BJ (cell line): ENCODE measurements around the gene NLGN1. TPM values are rescaled to one million over a fixed set of nuclear protein-coding genes. Genes with fewer than 3 reads are reported as not detected.

ENCODE experiments used
- CTCF ChIA-PET: fragments of 350-600 bp; formaldehyde crosslinking; extraction: SDS; loops from one replicate; lab custom pipeline; 2021; ENCODE audit warnings: antibody characterized with exemption, inconsistent platforms; lab: Yijun Ruan, JAX
- POLR2A ChIA-PET: fragments of 300-600 bp; sonication (Branson Sonifier 250); formaldehyde crosslinking; extraction: SDS; loops from one replicate; lab custom pipeline; 2021; ENCODE audit warnings: antibody characterized with exemption; lab: Charles Lee
- DNase-seq: peaks from one replicate; pipeline ENCODE4 v3.0.0-alpha.2; 2011; ENCODE audit warnings: low read depth
- H3K27me3 ChIP-seq: 2 replicates; pipeline ENCODE4 v1.6.0; 2011; ENCODE audit warnings: low read length; ENCODE audit not compliant: control insufficient read depth, insufficient read depth
- H3K36me3 ChIP-seq: 2 replicates; pipeline ENCODE4 v1.5.1; 2011; ENCODE audit warnings: low read length; ENCODE audit not compliant: control insufficient read depth, insufficient read depth
- H3K4me3 ChIP-seq: 2 replicates; pipeline ENCODE4 v1.5.1; 2011; ENCODE audit warnings: low read depth, mild to moderate bottlenecking, control low read depth, low read length
- CTCF ChIP-seq: IDR thresholded peaks from 2 replicates; pipeline ENCODE4 v1.5.1; 2011; ENCODE audit warnings: low read depth, mild to moderate bottlenecking, control low read depth, inconsistent platforms, low read length, moderate library complexity; ENCODE audit not compliant: insufficient read depth
- polyA plus RNA-seq: library from polyadenylated mRNA; depleted of rRNA; stranded (reverse); fragments of >200 nt; gene quantifications from 2 replicates; pipeline ENCODE4 v1.2.3, GENCODE V29; 2011

NLGN1 gene
- polyA plus RNA-seq, 1 experiment = 15.5 TPM

DNA sequence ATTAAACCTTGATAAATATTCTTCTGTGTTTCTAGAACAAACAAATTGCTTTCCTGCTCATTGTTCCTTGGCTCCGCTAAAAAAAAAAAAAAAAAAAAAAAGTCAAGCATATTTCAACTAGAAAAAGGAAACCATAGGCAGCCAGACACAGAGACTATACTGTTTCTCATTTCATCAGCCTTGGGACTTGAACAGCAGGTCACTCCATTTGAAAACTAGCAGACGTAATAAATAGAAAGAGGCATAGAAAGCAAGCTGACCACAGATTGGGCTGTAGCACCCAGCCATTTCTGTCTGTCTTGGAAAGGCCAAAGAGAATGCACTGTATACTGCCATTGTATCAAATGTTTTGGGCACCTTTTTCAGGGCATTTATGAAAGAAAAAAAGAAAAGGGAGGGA is 697.1 kb downstream of the NLGN1 start:
- TF ChIP-seq CTCF = no peak
- CTCF ChIA-PET = no interaction called here
- no peak for DNase-seq
- H3K27me3 ChIP-seq = no peaks in the 10 kb centered on the region
- H3K4me3 ChIP-seq = no peak overlapping the region
- H3K36me3 ChIP-seq = no peaks in the 10 kb centered on the region
- POLR2A ChIA-PET = no interaction called here

GRCh38 chr3:174097686-174098085 is 700.1 kb downstream of the NLGN1 start:
- CTCF ChIA-PET = interaction anchor here (0.8 kb wide), 1 partner anchor 26 kb away, joined by 3 read pairs; no protein-coding TSS in a partner anchor
- Histone ChIP-seq H3K27me3 (no peaks in the 10 kb centered on the region), H3K36me3 (no peaks in the 10 kb centered on the region), H3K4me3 (no peak overlapping the region)
- POLR2A ChIA-PET = no interaction called here
- no peak for DNase-seq
- no peak for TF ChIP-seq CTCF

DNA sequence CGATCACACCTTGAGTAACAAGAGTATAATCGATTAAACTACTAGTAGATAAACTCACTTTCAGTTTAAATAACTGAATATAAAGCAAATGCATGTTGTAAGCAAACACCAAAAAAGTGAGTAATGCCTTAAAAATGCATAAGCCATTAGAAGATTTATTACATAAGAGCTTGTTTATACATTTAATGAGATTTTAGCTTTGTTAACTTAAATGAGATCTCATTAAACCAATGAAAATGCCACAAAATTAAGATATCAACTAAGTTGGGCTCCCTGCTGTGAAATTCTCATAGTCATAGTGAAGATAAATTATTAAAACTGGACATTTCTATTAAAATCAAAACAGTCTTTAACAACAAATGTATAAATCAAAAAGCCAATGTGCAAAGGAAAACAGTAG is 701.2 kb downstream of the NLGN1 start:
- ChIA-PET CTCF (no interaction called here), POLR2A (no interaction called here)
- H3K4me3 ChIP-seq = no peak overlapping the region
- no peak for TF ChIP-seq CTCF
- H3K27me3 ChIP-seq = no peaks in the 10 kb centered on the region
- DNase-seq = no peak
- no peaks in the 10 kb centered on the region for H3K36me3 ChIP-seq

- ChIA-PET POLR2A (no interaction called here), CTCF (interaction anchor here (0.7 kb wide), 1 partner anchor 8 kb away, joined by 3 read pairs; no protein-coding TSS in a partner anchor)
- TF ChIP-seq CTCF = no peak
- no peak for DNase-seq
- no peaks in the 10 kb centered on the region for H3K27me3 ChIP-seq
- no peaks in the 10 kb centered on the region for H3K36me3 ChIP-seq
- H3K4me3 ChIP-seq = no peak overlapping the region
Measured at GRCh38 chr3:174099724-174100123, 702.2 kb downstream of the NLGN1 start.

DNA sequence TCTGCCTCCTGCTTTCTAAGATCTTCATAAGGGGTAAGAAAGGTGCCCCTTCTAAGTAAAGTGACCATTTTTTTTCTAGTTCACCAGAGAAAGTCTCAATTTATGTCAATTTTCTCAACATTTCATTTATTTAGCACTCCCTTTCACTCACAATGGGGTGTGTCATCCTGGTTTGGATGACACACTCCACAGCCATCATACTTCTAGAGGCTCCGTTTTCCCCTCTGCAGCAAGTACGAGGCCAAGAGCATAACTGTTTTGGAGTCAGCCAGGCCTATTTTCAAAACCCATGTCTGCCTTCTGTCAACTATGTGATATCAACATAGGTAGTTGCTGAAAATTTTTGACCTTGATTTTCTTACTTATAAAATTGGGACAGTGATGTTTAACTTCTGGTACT is 703.2 kb downstream of the NLGN1 start:
- TF ChIP-seq CTCF = no peak
- DNase-seq = no peak
- Histone ChIP-seq H3K27me3 (no peaks in the 10 kb centered on the region), H3K4me3 (no peak overlapping the region), H3K36me3 (no peaks in the 10 kb centered on the region)
- CTCF ChIA-PET = no interaction called here
- POLR2A ChIA-PET = no interaction called here
